Brain microvascular endothelial cell (primary cell): Measurements from ENCODE around the gene AKIRIN1.
"Not testable (repeated sequence)": the region's sequence is repeated elsewhere in the genome, so short reads cannot be mapped to it uniquely, and the experiment has no call there.

Experiments used
- DNase-seq: peaks from one replicate; pipeline ENCODE4 v3.0.0-alpha.2; 2020
- H3K27ac ChIP-seq: fragments of 250-450 bp; sonication (Bioruptor Pico); 2 replicates; pipeline ENCODE4 v1.5.1; 2020; ENCODE audit warnings: mild to moderate bottlenecking, moderate library complexity
- H3K27me3 ChIP-seq: fragments of 250-450 bp; sonication (Bioruptor Pico); replicated peaks from 2 replicates; pipeline ENCODE4 v1.5.1; 2020; ENCODE audit warnings: mild to moderate bottlenecking
- H3K36me3 ChIP-seq: fragments of 250-450 bp; sonication (Bioruptor Pico); replicated peaks from 2 replicates; pipeline ENCODE4 v1.5.1; 2020; ENCODE audit warnings: mild to moderate bottlenecking
- H3K4me3 ChIP-seq: 2 replicates; pipeline ENCODE4 v1.5.1; 2011; ENCODE audit warnings: low read depth, mild to moderate bottlenecking, control low read depth, low read length, moderate library complexity
- CTCF ChIP-seq: IDR thresholded peaks from 2 replicates; pipeline ENCODE4 v1.5.1; 2011; ENCODE audit warnings: low read depth, mild to moderate bottlenecking, moderate library complexity, low read length, control low read depth, inconsistent platforms; ENCODE audit errors: missing control alignments
- in situ Hi-C: cut with HindIII; loops from 2 replicates; pipeline ENCODE4 v1.10.0; 2017; ENCODE audit warnings: low sequenced_read_pairs, low pct_ligation_motif_present

Gene AKIRIN1

GRCh38 chr1:38953433-38953860 lies 37.6 kb upstream of the AKIRIN1 start:
- in situ Hi-C loops, result no loop called here
- H3K4me3 ChIP-seq, result no peak overlapping the region
- no peak for DNase-seq
- H3K27ac ChIP-seq, result no peak overlapping the region
- no peaks in the 10 kb centered on the region for H3K27me3 ChIP-seq
- TF ChIP-seq CTCF, result no peak
- no peaks in the 10 kb centered on the region for H3K36me3 ChIP-seq

GRCh38 chr1:38958967-38959366 lies 32.1 kb upstream of the AKIRIN1 start:
- no peak overlapping the region for H3K27ac ChIP-seq
- TF ChIP-seq CTCF, result no peak

GRCh38 chr1:38962113-38962512 lies 29.0 kb upstream of the AKIRIN1 start:
- Histone ChIP-seq H3K4me3 (no peak overlapping the region), H3K27me3 (no peaks in the 10 kb centered on the region), H3K27ac (peak overlapping the region; percentile 64), H3K36me3 (no peaks in the 10 kb centered on the region)
- no peak for TF ChIP-seq CTCF
- in situ Hi-C loops, result no loop called here
- DNase-seq, result peak; percentile 76

More at GRCh38 chr1:38958967-38959366, 32.1 kb upstream of the AKIRIN1 start:
- in situ Hi-C loops, result no loop called here
- Histone ChIP-seq H3K27me3 (no peaks in the 10 kb centered on the region), H3K4me3 (no peak overlapping the region), H3K36me3 (no peaks in the 10 kb centered on the region)
- peak; percentile 56 for DNase-seq

- Histone ChIP-seq H3K27me3 (no peaks in the 10 kb centered on the region), H3K4me3 (no peak overlapping the region), H3K36me3 (no peaks in the 10 kb centered on the region), H3K27ac (no peak overlapping the region)
- DNase-seq, result no peak
- in situ Hi-C loops, result no loop called here
- no peak for TF ChIP-seq CTCF
Observed at GRCh38 chr1:38962560-38962959, 28.5 kb upstream of the AKIRIN1 start.

GRCh38 chr1:38964140-38964548 lies 26.9 kb upstream of the AKIRIN1 start:
- H3K36me3 ChIP-seq, result no peaks in the 10 kb centered on the region
- H3K27me3 ChIP-seq, result no peaks in the 10 kb centered on the region
- in situ Hi-C loops, result no loop called here
- no peak for DNase-seq
- peak; percentile 18 for TF ChIP-seq CTCF
- no peak overlapping the region for H3K4me3 ChIP-seq
- H3K27ac ChIP-seq, result no peak overlapping the region

GRCh38 chr1:38973145-38973544 lies 17.9 kb upstream of the AKIRIN1 start:
- H3K27me3 ChIP-seq, H3K27ac ChIP-seq, in situ Hi-C loops, DNase-seq, H3K36me3 ChIP-seq, H3K4me3 ChIP-seq: not testable (repeated sequence)
